ENCODE measurements around the gene SIGLEC7.

SIGLEC7 gene

DNA sequence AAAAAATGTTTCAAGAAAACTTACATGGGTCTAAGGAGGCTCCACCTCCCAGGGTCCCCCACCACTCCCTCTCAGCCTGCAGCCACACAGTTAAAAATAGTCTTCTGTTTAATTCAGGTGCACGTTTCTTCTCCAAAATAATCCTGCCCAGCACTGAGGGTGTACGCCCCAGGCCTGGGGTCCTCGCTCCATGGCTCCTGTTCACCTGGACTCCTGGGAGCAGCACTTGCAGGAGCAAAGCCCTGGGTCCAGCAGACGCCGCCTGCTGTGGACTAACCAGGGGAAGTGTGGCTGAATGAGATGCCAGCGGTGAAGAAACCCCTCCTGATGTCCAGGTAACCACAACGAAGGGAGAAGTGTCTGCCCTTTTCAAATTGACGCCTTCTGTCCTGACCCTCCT lies 41.5 kb downstream of the SIGLEC7 start:
- no peak overlapping the region for H3K4me3 ChIP-seq (ENCODE audit: control insufficient read depth, low read depth, low read length)
- DNase-seq (ENCODE audit: low read depth), result no peak
- TF ChIP-seq CTCF (IDR thresholded peaks at IDR 0.05; ENCODE audit: control insufficient read depth, insufficient read depth, low read depth, low read length, missing control alignments), result no peak

DNA sequence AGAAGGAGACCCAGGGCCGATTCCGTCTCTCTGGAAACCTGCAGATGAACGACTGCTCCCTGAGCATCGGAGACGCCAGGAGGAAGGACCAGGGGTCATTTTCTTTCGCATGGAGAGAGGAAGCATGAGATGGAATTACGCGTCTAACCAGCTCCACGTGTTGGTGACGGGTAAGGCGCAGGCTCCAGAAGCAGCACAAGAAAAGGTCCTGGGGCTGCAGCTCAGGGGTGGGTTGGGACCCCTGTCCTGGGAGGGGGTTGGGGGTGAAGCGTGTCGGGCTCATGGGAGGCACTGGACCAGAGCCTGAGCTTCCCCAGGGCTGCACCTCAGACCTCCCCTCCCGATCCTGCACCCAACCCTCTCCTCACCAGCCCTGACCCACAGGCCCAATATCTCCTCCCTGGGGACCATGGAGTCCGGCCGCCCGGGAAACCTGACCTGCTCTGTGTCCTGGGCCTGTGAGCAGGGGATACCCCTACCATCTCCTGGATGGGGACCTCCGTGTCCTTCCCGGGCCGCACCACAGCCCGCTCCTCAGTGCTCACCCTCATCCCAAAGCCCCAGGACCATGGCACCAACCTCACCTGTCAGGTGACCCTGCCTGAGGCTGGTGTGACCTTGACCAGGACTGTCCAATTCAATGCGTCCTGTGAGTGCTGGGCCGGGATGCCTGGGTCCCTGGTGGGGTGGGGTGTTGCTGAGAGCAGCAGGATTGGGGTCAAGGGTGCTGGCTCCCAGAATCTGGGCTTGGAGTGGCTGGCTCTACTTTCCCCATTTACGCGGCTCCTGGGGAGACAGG lies 43.2 kb downstream of the SIGLEC7 start:
- DNase-seq (ENCODE audit: low read depth), result no peak
- H3K4me3 ChIP-seq (ENCODE audit: control insufficient read depth, low read depth, low read length), result no peak overlapping the region
- no peak for TF ChIP-seq CTCF (IDR thresholded peaks at IDR 0.05; ENCODE audit: control insufficient read depth, insufficient read depth, low read depth, low read length, missing control alignments)

DNA sequence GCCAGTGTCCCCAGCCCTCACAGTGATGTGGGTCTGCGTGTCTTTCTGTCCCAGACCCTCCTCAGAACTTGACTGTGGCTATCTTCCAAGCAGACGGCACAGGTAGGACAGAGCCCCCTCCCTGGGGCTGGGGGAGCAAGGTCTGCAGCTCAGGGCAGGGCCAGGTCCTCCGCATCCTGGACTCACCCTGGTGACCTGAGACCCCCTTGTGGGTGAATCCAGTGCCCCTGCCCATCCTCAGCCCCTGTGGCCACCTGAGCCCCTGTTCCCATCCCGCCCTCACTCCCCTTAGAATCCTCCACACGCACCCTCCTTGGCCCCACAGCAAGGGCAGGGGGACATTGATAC lies 43.7 kb downstream of the SIGLEC7 start:
- DNase-seq (ENCODE audit: low read depth), result no peak
- no peak for TF ChIP-seq CTCF (IDR thresholded peaks at IDR 0.05; ENCODE audit: control insufficient read depth, insufficient read depth, low read depth, low read length, missing control alignments)

GRCh38 chr19:51186323-51186722 lies 44.2 kb downstream of the SIGLEC7 start:
- TF ChIP-seq CTCF (IDR thresholded peaks at IDR 0.05; ENCODE audit: control insufficient read depth, insufficient read depth, low read depth, low read length, missing control alignments), result no peak
- DNase-seq (ENCODE audit: low read depth), result no peak

More for the DNA sequence above, 43.7 kb downstream of the SIGLEC7 start:
- H3K4me3 ChIP-seq (ENCODE audit: control insufficient read depth, low read depth, low read length), result no peak overlapping the region

DNA sequence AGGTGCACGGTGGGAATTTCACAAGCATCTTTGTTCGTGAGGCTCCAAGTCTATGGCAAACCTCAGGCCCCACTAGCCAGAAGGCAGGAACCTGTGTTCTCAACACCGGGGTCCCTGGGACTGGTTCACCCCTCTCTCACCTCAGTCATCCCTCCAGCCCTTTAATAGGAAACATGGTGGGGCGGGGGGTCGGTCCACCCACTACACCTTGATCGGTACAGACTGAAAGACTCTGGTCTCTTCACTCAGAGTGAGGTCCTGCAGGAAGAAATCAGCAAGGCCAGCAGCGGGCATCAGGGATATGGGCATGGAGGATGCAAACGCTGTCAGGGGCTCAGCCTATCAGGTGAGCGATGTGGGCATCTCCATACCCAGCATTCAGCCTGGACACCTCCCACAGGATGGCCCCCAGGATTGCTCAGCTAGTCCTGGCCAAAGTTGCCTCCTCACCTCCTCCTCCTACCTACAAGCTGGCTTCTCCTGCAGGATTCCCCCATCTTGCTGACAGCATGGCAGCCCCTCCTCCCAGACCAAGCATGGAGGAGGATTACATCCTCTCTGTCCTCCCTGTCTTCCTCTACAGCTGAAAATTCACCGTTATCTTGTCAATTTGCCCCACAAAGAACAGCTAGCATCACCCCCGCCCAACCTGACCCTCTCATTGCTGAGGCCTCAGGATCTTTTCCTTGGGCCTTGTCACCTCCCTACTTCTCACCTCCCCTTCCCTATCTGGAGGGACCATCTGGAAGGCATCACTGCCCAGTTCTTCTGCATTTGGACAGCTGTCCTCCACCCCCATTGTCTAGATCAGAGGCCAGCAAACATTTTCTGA lies 45.5 kb downstream of the SIGLEC7 start:
- no peak for DNase-seq (ENCODE audit: low read depth)
- H3K4me3 ChIP-seq (ENCODE audit: control insufficient read depth, low read depth, low read length), result no peak overlapping the region
- TF ChIP-seq CTCF (IDR thresholded peaks at IDR 0.05; ENCODE audit: control insufficient read depth, insufficient read depth, low read depth, low read length, missing control alignments), result no peak

More at GRCh38 chr19:51186323-51186722, 44.2 kb downstream of the SIGLEC7 start:
- H3K4me3 ChIP-seq (ENCODE audit: control insufficient read depth, low read depth, low read length), result no peak overlapping the region

DNA sequence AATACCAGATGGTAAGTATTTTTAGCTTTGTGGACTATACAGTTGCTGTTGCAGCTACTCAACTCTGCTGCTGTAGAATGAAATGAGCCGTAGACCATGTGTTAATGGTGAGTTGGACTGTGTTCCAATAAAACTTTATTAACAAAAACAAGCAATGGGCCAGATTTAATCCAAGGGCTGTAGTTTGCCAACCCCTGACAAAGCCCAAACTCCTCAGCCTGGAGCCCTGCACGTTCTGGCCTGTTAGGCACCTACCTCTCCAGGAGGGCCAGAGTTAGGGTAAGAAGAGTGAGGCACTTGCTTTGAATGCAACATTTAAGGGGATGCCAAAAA lies 46.1 kb downstream of the SIGLEC7 start:
- no peak for DNase-seq (ENCODE audit: low read depth)
- TF ChIP-seq CTCF (IDR thresholded peaks at IDR 0.05; ENCODE audit: control insufficient read depth, insufficient read depth, low read depth, low read length, missing control alignments), result no peak
- H3K4me3 ChIP-seq (ENCODE audit: control insufficient read depth, low read depth, low read length), result no peak overlapping the region
